Measurements from ENCODE around the gene ITPK1.

GRCh38 chr14:92938235-92938875, 177.4 kb downstream of the ITPK1 start:
- TF ChIP-seq CTCF (conservative IDR thresholded peaks at IDR 0.05 in 1 of 2, IDR thresholded peaks at IDR 0.05 in 1 of 2; ENCODE audit: extremely low read depth in 1 of 2, insufficient read depth in 1 of 2, low read depth in 1 of 2, low read length in 2 of 2) (no peak), EZH2 (IDR thresholded peaks at IDR 0.05; ENCODE audit: borderline replicate concordance, low read length) (no peak)

All from mammary epithelial cell (primary cell).